SU-DHL-6 (cell line): Measurements from ENCODE around the gene USP24.

Source experiments
- EZH2phosphoT487 ChIP-seq: fragments of 200-600 bp; sonication (generic), shearing (Covaris generic); conservative IDR thresholded peaks from 2 replicates; pipeline ENCODE4 v1.6.1; 2018; ENCODE audit warnings: mild to moderate bottlenecking, antibody characterized with exemption, low read length, moderate library complexity, mixed read lengths
- TF ChIP-seq, protein P1 (sequence below): fragments of 200-600 bp; sonication (generic); IDR thresholded peaks from one replicate; pipeline ENCODE4 v1.5.1; 2017; ENCODE audit warnings: antibody characterized with exemption, mild to moderate bottlenecking, low read length, moderate library complexity; ENCODE audit not compliant: insufficient read depth, poor library complexity, severe bottlenecking

DNA sequence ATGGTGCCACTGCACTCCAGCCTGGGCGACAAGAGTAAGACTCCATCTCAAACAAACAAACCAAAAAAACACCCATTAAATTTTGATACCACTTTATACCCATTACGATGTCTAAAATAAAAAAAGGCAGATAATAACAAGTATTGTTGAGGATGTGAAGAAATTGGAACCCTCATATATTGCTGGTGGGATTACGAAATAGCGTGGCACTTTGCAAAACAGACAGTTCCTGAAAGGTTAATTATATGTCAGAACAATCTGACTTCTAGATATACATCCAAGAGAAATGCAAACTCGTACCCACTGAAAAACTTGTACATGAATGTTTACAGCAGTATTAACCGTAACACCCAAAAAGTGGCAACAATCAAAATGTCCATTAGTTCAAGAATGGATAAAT, 70.3 kb downstream of the USP24 start:
- TF ChIP-seq, protein P1, sequence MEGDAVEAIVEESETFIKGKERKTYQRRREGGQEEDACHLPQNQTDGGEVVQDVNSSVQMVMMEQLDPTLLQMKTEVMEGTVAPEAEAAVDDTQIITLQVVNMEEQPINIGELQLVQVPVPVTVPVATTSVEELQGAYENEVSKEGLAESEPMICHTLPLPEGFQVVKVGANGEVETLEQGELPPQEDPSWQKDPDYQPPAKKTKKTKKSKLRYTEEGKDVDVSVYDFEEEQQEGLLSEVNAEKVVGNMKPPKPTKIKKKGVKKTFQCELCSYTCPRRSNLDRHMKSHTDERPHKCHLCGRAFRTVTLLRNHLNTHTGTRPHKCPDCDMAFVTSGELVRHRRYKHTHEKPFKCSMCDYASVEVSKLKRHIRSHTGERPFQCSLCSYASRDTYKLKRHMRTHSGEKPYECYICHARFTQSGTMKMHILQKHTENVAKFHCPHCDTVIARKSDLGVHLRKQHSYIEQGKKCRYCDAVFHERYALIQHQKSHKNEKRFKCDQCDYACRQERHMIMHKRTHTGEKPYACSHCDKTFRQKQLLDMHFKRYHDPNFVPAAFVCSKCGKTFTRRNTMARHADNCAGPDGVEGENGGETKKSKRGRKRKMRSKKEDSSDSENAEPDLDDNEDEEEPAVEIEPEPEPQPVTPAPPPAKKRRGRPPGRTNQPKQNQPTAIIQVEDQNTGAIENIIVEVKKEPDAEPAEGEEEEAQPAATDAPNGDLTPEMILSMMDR = no peak
- no peak for TF ChIP-seq EZH2phosphoT487
